GM12874 (cell line): Measurements from ENCODE around the gene SNX19.

Experiments
- CTCF ChIP-seq: IDR thresholded peaks from 2 replicates; pipeline ENCODE4 v1.5.1; 2011; ENCODE audit warnings: low read depth, mild to moderate bottlenecking, control low read depth, low read length, moderate library complexity; ENCODE audit not compliant: insufficient read depth

Gene SNX19

DNA sequence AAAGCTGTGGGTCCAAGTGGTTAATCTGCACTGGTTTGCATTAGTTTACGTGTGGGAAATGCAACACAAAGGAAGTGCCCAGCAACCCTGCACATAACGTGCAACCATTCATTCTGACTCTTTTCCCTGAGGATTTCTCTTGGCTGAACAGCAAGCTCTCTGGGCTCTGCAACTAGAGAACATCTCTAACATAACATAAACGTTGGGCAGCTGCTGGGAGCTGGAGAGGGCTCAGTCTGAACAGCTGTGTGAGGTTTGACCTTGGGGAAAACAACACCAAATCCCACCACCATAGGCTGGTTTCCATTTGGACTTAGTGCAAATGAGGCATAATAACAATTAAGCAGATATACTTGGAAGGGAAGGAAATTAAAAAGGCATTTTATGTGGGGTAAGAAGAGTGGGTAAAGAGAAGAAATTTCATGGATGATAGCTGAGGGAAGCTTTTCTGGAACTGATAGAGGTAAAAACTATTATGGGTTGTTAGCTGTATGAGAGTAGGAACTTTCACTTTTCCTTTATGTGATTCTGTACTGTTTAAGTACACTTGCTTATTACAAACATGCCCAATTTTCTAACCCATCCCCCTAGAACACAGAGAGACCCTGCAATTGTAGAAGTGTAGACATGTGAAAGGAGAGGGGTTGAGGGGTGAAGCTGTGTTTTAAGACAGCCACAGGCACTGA lies 76.2 kb downstream of the SNX19 start:
- no peak for TF ChIP-seq CTCF

- TF ChIP-seq CTCF: no peak
These were observed 79.1 kb downstream of the SNX19 start for GRCh38 chr11:130837194-130837593.

- TF ChIP-seq CTCF: no peak
These were observed 81.4 kb downstream of the SNX19 start for GRCh38 chr11:130834886-130835285.

- no peak for TF ChIP-seq CTCF
These were observed 83.5 kb downstream of the SNX19 start for GRCh38 chr11:130832566-130833425.

DNA sequence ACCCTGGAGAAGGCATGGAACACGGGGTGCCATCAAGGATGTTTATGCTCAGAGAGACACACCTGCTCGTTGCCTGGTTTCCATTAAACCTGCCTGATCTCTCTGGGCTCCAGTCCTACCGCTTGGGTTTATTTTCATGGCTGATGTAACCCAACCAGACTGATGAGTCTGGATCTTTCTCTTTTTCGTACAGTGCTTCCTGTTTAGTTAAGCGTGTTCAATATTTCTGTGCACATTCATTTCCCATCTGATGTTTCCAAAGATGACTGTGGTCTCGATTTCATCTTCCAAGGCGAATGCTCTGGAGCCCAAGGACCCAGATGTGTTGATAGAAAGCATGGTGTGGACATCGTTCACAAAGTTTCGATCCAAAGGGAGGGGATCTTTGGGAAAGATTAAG lies 84.3 kb downstream of the SNX19 start:
- TF ChIP-seq CTCF: no peak

DNA sequence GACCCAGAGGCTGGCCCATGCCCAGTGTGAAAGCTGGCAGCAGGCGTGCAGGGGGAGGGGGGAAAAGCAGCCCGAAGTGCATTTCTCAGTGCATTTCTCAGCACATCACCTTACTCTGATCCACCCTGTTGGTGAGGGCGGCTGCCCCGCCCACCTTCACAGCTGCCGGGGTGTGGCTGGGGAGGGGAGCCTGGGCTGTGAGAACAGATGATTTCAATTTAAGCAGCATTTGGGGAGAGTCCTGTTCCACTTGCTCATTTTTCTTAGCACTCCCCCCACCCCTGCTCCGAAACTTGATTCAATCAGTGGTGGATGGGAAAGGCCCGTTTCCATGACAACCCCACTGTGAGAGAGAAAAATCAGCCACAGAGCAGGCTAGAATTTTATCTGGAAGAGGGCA lies 84.8 kb downstream of the SNX19 start:
- TF ChIP-seq CTCF: no peak

GRCh38 chr11:130830566-130830965 lies 85.7 kb downstream of the SNX19 start:
- no peak for TF ChIP-seq CTCF
